HTERT RPE-1 (cell line): Measurements from ENCODE around the gene FUT8.

Experiments used
- in situ Hi-C: fragments of 300-500 bp; cut with MboI; formaldehyde crosslinking; loops from 4 replicates; pipeline ENCODE4 v1.14.3; 2020; ENCODE audit warnings: low sequenced_read_pairs

Gene FUT8

GRCh38 chr14:65487783-65488494 is 75.4 kb downstream of the FUT8 start:
- in situ Hi-C loops, result no loop called here

- in situ Hi-C loops, result no loop called here
These were observed 78.7 kb downstream of the FUT8 start for GRCh38 chr14:65491274-65491673.

GRCh38 chr14:65492266-65492665 is 79.7 kb downstream of the FUT8 start:
- in situ Hi-C loops, result no loop called here

- in situ Hi-C loops, result no loop called here
These were observed 82.7 kb downstream of the FUT8 start for GRCh38 chr14:65495196-65495595.

GRCh38 chr14:65496178-65496993 is 83.9 kb downstream of the FUT8 start:
- in situ Hi-C loops, result no loop called here

GRCh38 chr14:65499138-65499537 is 86.6 kb downstream of the FUT8 start:
- in situ Hi-C loops, result no loop called here

- in situ Hi-C loops, result no loop called here
These were observed 87.5 kb downstream of the FUT8 start for GRCh38 chr14:65500075-65500474.

GRCh38 chr14:65501328-65501727 is 88.8 kb downstream of the FUT8 start:
- in situ Hi-C loops, result no loop called here

- in situ Hi-C loops, result no loop called here
These were observed 90.2 kb downstream of the FUT8 start for GRCh38 chr14:65502676-65503124.

GRCh38 chr14:65503771-65504170 is 91.2 kb downstream of the FUT8 start:
- in situ Hi-C loops, result no loop called here

GRCh38 chr14:65506801-65507200 is 94.3 kb downstream of the FUT8 start:
- in situ Hi-C loops, result no loop called here

GRCh38 chr14:65509842-65510241 is 97.3 kb downstream of the FUT8 start:
- in situ Hi-C loops, result no loop called here

- in situ Hi-C loops, result no loop called here
These were observed 101.1 kb downstream of the FUT8 start for GRCh38 chr14:65513671-65514070.

GRCh38 chr14:65517635-65518542 is 105.4 kb downstream of the FUT8 start:
- in situ Hi-C loops, result no loop called here

- in situ Hi-C loops, result no loop called here
These were observed 115.5 kb downstream of the FUT8 start for GRCh38 chr14:65528069-65528468.

- in situ Hi-C loops, result no loop called here
These were observed 118.6 kb downstream of the FUT8 start for GRCh38 chr14:65531148-65531547.

- in situ Hi-C loops, result no loop called here
These were observed 121.3 kb downstream of the FUT8 start for GRCh38 chr14:65533736-65534404.

- in situ Hi-C loops, result no loop called here
These were observed 124.4 kb downstream of the FUT8 start for GRCh38 chr14:65536781-65537423.

- in situ Hi-C loops, result no loop called here
These were observed 136.3 kb downstream of the FUT8 start for GRCh38 chr14:65548878-65549277.

- in situ Hi-C loops, result no loop called here
These were observed 136.9 kb downstream of the FUT8 start for GRCh38 chr14:65549429-65549828.
